B cell (primary cell): ENCODE data around the gene MYO9B. TPM values are rescaled to one million over a fixed set of nuclear protein-coding genes. Genes with fewer than 3 reads are reported as not detected.

Experiments
- ATAC-seq: fragments of 200-7000 bp; cut with Tn5 transposase; one replicate; pipeline ENCODE4 v1.10.0; 2021; ENCODE audit warnings: low read depth, mild to moderate bottlenecking, moderate number of reproducible peaks, moderate library complexity
- CTCF ChIA-PET: fragments of 350-600 bp; sonication (Branson Sonifier 250); formaldehyde crosslinking; loops from one replicate; lab custom pipeline; 2021; ENCODE audit warnings: antibody characterized with exemption, inconsistent platforms; lab: Charles Lee
- POLR2A ChIA-PET: fragments of 350-600 bp; sonication (Branson Sonifier 250); formaldehyde crosslinking; loops from one replicate; lab custom pipeline; 2021; ENCODE audit warnings: antibody characterized with exemption; lab: Charles Lee
- DNase-seq: peaks from one replicate; pipeline ENCODE4 v3.0.0; 2013
- H2AFZ ChIP-seq: 2 replicates; pipeline ENCODE4 v1.6.1; 2012; ENCODE audit warnings: mild to moderate bottlenecking, low read depth, low read length; ENCODE audit not compliant: insufficient read depth, poor library complexity, severe bottlenecking
- H3K27ac ChIP-seq, 2 donors: 1 replicate in 1 of 2; 2 replicates in 1 of 2; pipeline ENCODE4 v1.5.1; 2012 to 2013; ENCODE audit warnings: low read length in 2 of 2, mild to moderate bottlenecking in 2 of 2, moderate library complexity in 1 of 2
- H3K27me3 ChIP-seq, 4 experiments: fragments of 200-600 bp in 1 of 4; sonication (generic) in 1 of 4; replicated peaks in 1 of 4; 1 replicate in 2 of 4; 2 replicates in 2 of 4; pipeline versions ENCODE4 v1.6.1 to v1.7.0; 2013 to 2016; ENCODE audit warnings: low read length in 3 of 4, mild to moderate bottlenecking in 2 of 4, mixed read lengths in 1 of 4, moderate library complexity in 1 of 4; ENCODE audit not compliant: insufficient read depth in 4 of 4, control insufficient read depth in 3 of 4; ENCODE audit errors: control extremely low read depth in 1 of 4
- H3K36me3 ChIP-seq, 2 experiments: replicated peaks in 1 of 2; 1 replicate in 1 of 2; 2 replicates in 1 of 2; pipeline versions ENCODE4 v1.6.1 to v1.7.1; 2013; ENCODE audit warnings: low read length in 1 of 2; ENCODE audit not compliant: insufficient read depth in 2 of 2, control insufficient read depth in 1 of 2; ENCODE audit errors: control extremely low read depth in 1 of 2, extremely low read depth in 1 of 2
- H3K4me1 ChIP-seq, 2 donors: fragments of 200-600 bp in 1 of 2; sonication (generic) in 1 of 2; 1 replicate in 1 of 2; 2 replicates in 1 of 2; pipeline versions ENCODE4 v1.5.1 to v1.6.1; 2013 to 2017; ENCODE audit warnings: low read length in 2 of 2; ENCODE audit not compliant: control insufficient read depth in 2 of 2, insufficient read depth in 2 of 2
- H3K4me2 ChIP-seq: replicated peaks from 2 replicates; pipeline ENCODE3; 2012; ENCODE audit warnings: mild to moderate bottlenecking, low read depth, low read length; ENCODE audit not compliant: poor library complexity, severe bottlenecking
- H3K4me3 ChIP-seq, 5 experiments: fragments of 200-600 bp in 1 of 5; sonication (generic) in 1 of 5; 1 replicate in 3 of 5; 2 replicates in 2 of 5; pipeline versions ENCODE4 v1.5.1 to v1.7.0; 2011 to 2016; ENCODE audit warnings: low read length in 4 of 5, mild to moderate bottlenecking in 4 of 5, low read depth in 2 of 5, control low read depth in 1 of 5, moderate library complexity in 1 of 5; ENCODE audit not compliant: insufficient read depth in 1 of 5; ENCODE audit errors: control extremely low read depth in 1 of 5, extremely low read depth in 1 of 5
- H3K79me2 ChIP-seq: fragments of 200-600 bp; sonication (generic); one replicate; pipeline ENCODE4 v1.6.0; 2016; ENCODE audit warnings: low read length; ENCODE audit not compliant: control insufficient read depth, insufficient read depth
- H3K9ac ChIP-seq: fragments of 200-600 bp; sonication (generic); 2 replicates; pipeline ENCODE4 v1.6.1; 2017; ENCODE audit warnings: mild to moderate bottlenecking, low read length, moderate library complexity
- H3K9me3 ChIP-seq, 3 donors: one replicate each; pipeline versions ENCODE4 v1.6.1 to v1.7.1; 2013; ENCODE audit warnings: low read length in 2 of 3; ENCODE audit not compliant: control insufficient read depth in 2 of 3, insufficient read depth in 1 of 3; ENCODE audit errors: control extremely low read depth in 1 of 3
- H4K20me1 ChIP-seq: 2 replicates; pipeline ENCODE4 v1.6.0; 2012; ENCODE audit warnings: mild to moderate bottlenecking, low read length; ENCODE audit not compliant: insufficient read depth, control insufficient read depth, poor library complexity, severe bottlenecking
- H3K27ac Mint-ChIP-seq: one replicate; pipeline ENCODE4 v1.8.0; 2021; ENCODE audit warnings: mixed read lengths
- H3K27me3 Mint-ChIP-seq: one replicate; pipeline ENCODE4 v1.8.0; 2021; ENCODE audit warnings: mixed read lengths
- H3K4me1 Mint-ChIP-seq: one replicate; pipeline ENCODE4 v1.8.0; 2021; ENCODE audit warnings: mixed read lengths
- H3K4me3 Mint-ChIP-seq: one replicate; pipeline ENCODE4 v1.8.0; 2021; ENCODE audit warnings: mixed read lengths
- H3K9me3 Mint-ChIP-seq: one replicate; pipeline ENCODE4 v1.8.0; 2022; ENCODE audit warnings: mixed read lengths; ENCODE audit not compliant: insufficient read depth
- EZH2 ChIP-seq: IDR thresholded peaks from 2 replicates; pipeline ENCODE4 v1.6.1; 2012; ENCODE audit warnings: borderline replicate concordance, low read depth, mild to moderate bottlenecking, moderate library complexity, low read length; ENCODE audit not compliant: insufficient read depth, poor library complexity, severe bottlenecking
- WGBS: methylation state at CpG from one replicate; pipeline ENCODE4 v1.1.5; 2013; ENCODE audit warnings: missing lambda C conversion rate; ENCODE audit not compliant: insufficient coverage; 5-methylcytosine and 5-hydroxymethylcytosine counted together
- intact Hi-C: fragments of 100-400 bp; cut with micrococcal nuclease; formaldehyde crosslinking; loops from one replicate; pipeline ENCODE4 v1.10.0; 2022
- polyA minus RNA-seq: library from RNA; depleted of rRNA, polyadenylated mRNA; stranded (reverse); fragments of >200 nt; gene quantifications from 2 replicates; pipeline ENCODE4 v1.2.3, GENCODE V29; 2012
- polyA plus RNA-seq: library from polyadenylated mRNA; depleted of rRNA; stranded (reverse); fragments of >200 nt; gene quantifications from 2 replicates; pipeline ENCODE4 v1.2.3, GENCODE V29; 2012
- total RNA-seq, 2 donors: library from RNA; stranded (reverse); fragments of 120-200 nt in 1 of 2; gene quantifications; 1 replicate in 1 of 2; 2 replicates in 1 of 2; pipeline versions ENCODE4 v1.2.3 to v1.2.4, GENCODE V29; 2013 to 2022
- TF ChIP-seq, protein P1 (sequence below): fragments of 200-600 bp; IDR thresholded peaks from one replicate; pipeline ENCODE4 v1.8.0; 2022; ENCODE audit warnings: antibody characterized with exemption, mild to moderate bottlenecking

Gene MYO9B, protein sequence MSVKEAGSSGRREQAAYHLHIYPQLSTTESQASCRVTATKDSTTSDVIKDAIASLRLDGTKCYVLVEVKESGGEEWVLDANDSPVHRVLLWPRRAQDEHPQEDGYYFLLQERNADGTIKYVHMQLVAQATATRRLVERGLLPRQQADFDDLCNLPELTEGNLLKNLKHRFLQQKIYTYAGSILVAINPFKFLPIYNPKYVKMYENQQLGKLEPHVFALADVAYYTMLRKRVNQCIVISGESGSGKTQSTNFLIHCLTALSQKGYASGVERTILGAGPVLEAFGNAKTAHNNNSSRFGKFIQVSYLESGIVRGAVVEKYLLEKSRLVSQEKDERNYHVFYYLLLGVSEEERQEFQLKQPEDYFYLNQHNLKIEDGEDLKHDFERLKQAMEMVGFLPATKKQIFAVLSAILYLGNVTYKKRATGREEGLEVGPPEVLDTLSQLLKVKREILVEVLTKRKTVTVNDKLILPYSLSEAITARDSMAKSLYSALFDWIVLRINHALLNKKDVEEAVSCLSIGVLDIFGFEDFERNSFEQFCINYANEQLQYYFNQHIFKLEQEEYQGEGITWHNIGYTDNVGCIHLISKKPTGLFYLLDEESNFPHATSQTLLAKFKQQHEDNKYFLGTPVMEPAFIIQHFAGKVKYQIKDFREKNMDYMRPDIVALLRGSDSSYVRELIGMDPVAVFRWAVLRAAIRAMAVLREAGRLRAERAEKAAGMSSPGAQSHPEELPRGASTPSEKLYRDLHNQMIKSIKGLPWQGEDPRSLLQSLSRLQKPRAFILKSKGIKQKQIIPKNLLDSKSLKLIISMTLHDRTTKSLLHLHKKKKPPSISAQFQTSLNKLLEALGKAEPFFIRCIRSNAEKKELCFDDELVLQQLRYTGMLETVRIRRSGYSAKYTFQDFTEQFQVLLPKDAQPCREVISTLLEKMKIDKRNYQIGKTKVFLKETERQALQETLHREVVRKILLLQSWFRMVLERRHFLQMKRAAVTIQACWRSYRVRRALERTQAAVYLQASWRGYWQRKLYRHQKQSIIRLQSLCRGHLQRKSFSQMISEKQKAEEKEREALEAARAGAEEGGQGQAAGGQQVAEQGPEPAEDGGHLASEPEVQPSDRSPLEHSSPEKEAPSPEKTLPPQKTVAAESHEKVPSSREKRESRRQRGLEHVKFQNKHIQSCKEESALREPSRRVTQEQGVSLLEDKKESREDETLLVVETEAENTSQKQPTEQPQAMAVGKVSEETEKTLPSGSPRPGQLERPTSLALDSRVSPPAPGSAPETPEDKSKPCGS (N-terminal part only)
- total RNA-seq (273 and 288 TPM in 2 replicates), polyA plus RNA-seq (256 and 263 TPM in 2 replicates), polyA minus RNA-seq (204 and 275 TPM in 2 replicates)
- 91.0 TPM for total RNA-seq (2013)

DNA sequence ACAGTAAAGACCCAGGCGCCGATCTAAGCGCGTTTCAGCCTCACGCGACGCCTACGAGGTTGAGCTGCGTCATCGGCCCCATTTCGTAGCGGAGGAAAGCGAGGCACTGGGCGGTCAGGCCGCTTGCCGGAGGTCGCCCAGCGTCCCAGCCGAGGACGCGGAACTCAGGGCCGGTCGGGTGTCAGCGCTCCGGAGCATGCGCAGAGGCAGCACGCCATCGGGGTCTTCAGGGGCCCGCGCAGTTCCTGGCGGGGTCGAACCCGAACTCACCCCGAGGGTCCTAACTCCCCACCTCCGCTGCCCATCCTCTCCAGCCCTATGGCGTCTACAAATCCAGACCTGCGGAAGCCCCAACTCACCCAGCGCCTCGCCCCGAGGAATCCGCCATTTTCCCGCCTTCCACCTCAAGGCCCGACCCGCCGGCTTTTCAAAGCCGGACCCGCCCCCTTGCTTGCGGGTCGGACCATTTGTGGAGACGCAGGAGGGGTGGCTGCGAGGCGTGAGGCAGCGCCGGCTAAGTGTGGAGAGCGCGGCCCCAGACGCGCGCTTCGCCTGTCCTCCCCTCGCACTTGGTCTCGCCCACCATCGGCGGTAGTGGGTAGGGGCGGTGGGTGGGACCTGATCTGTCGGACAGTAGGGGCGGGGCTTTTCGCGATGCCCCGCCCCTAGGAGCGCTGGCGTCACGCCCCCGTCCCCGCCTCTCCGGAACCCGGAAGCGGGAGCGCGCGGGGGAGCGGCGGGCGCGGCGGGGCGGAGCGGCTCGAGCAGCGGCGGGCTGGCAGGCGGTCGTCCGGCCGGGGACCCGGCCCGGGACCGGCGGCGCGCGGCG lies at the start of gene MYO9B, which contains the start of gene HAUS8:
Gene MYO9B (plus strand): TSS at position 743 of the 829 bp plus-strand sequence. CDS start 25,941 bp downstream, outside the sequence.
Gene HAUS8 (minus strand): TSS at position 418 of the 829 bp plus-strand sequence. CDS start 30 bp downstream, at position 388.
- Histone ChIP-seq H3K4me2 (peak within 1 kb of the TSS; percentile 92), H3K9ac (peak within 1 kb of the TSS; percentile 91), H3K4me1 (peaks cover 44 to 65% of the 10 kb centered on the region in 2 donors), H3K27ac (peak within 1 kb of the TSS; percentile 79 to 89), H3K27me3 (no peaks in the 10 kb centered on the region), H3K9me3 (no peaks in the 10 kb centered on the region), H3K36me3 (peaks cover 2 to 16% of the 10 kb centered on the region in 2 experiments), H4K20me1 (peaks cover 49% of the 10 kb centered on the region), H2AFZ (peak within 1 kb of the TSS; percentile 87), H3K79me2 (peaks cover 92% of the 10 kb centered on the region), H3K4me3 (peak within 1 kb of the TSS; percentile 77 to 93 (median 86))
- peak within 1 kb of the TSS; percentile 99 for H3K27ac Mint-ChIP-seq
- ATAC-seq = peak; percentile 87
- no peaks in the 10 kb centered on the region for H3K9me3 Mint-ChIP-seq
- H3K4me1 Mint-ChIP-seq = peaks cover 66% of the 10 kb centered on the region
- TF ChIP-seq, protein P1, sequence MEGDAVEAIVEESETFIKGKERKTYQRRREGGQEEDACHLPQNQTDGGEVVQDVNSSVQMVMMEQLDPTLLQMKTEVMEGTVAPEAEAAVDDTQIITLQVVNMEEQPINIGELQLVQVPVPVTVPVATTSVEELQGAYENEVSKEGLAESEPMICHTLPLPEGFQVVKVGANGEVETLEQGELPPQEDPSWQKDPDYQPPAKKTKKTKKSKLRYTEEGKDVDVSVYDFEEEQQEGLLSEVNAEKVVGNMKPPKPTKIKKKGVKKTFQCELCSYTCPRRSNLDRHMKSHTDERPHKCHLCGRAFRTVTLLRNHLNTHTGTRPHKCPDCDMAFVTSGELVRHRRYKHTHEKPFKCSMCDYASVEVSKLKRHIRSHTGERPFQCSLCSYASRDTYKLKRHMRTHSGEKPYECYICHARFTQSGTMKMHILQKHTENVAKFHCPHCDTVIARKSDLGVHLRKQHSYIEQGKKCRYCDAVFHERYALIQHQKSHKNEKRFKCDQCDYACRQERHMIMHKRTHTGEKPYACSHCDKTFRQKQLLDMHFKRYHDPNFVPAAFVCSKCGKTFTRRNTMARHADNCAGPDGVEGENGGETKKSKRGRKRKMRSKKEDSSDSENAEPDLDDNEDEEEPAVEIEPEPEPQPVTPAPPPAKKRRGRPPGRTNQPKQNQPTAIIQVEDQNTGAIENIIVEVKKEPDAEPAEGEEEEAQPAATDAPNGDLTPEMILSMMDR = no peak
- no peak for TF ChIP-seq EZH2
- DNase-seq = peak; percentile 100
- intact Hi-C loops = loop anchor here (1.0 to 5.0 kb wide), 8 partner anchors 15 to 1497 kb away; partner anchors contain the start of genes BABAM1, MRPL34, OCEL1 and UBA52
- under 1% methylated on average over 101 of the region's 103 CpGs for WGBS
- POLR2A ChIA-PET = interaction anchor here (0.5 to 1.7 kb wide), 8 partner anchors 35 to 206 kb away, joined by 3 to 9 read pairs (median 3); partner anchors contain the start of genes ANKLE1, NR2F6 and USE1
- H3K27me3 Mint-ChIP-seq = no peaks in the 10 kb centered on the region
- H3K4me3 Mint-ChIP-seq = peak within 1 kb of the TSS; percentile 98
- CTCF ChIA-PET = interaction anchor here (0.9 to 3.5 kb wide), 9 partner anchors 9 to 360 kb away, joined by 3 to 24 read pairs (median 4); no protein-coding TSS in a partner anchor
